ENCODE data around the gene PTER.

- no peak for TF ChIP-seq EZH2 (IDR thresholded peaks at IDR 0.05)
- TF ChIP-seq POLR2AphosphoS5 (IDR thresholded peaks at IDR 0.05; ENCODE audit: borderline replicate concordance, low read depth, low read length) = no peak
Measured at GRCh38 chr10:16449454-16449853, 12.6 kb downstream of the PTER start.
